Adipose tissue (tissue), 3 donors: ENCODE measurements around the gene PSMD9. TPM values are rescaled to one million over a fixed set of nuclear protein-coding genes. Genes with fewer than 3 reads are reported as not detected.
"Not testable (repeated sequence)": the region's sequence is repeated elsewhere in the genome, so short reads cannot be mapped to it uniquely, and the experiment has no call there.

Experiments used
- H3K27ac ChIP-seq: one replicate; pipeline ENCODE4 v1.5.1; 2013; ENCODE audit warnings: low read depth, low read length
- WGBS, 3 donors: extraction: QIAGEN DNeasy Blood & Tissue Kit; methylation state at CpG; one replicate each; pipeline ENCODE4 v1.1.7; 2013; 5-methylcytosine and 5-hydroxymethylcytosine counted together
- polyA plus RNA-seq, 3 donors: library from polyadenylated mRNA; stranded (reverse); fragments of 200-250 nt; gene quantifications; one replicate each; pipeline ENCODE4 v1.2.3, GENCODE V29; 2013
- donor health status: healthy with polysubstance abuse.
- donor health status: Bipolar disorder and iron deficiency.
- donor health status: healthy.

PSMD9 gene
- polyA plus RNA-seq = 10 to 100 TPM; 68.6 to 95.9 (median 77.6) TPM

- WGBS, 3 donors = 0 to 1% (median 1%) methylated on average over 67 of the region's 67 CpGs
- H3K27ac ChIP-seq = peak within 1 kb of the TSS; percentile 86
Observed at GRCh38 chr12:121888478-121889273, at the start of gene PSMD9. Gene PSMD9 (plus strand): TSS chr12:121888790. CDS start chr12:121888857, 67 bp downstream.

GRCh38 chr12:121839106-121839992 is 49.2 kb upstream of the PSMD9 start:
- 11 to 13% (median 13%) methylated on average over 53 of the region's 53 CpGs for WGBS, 3 donors
- no peak overlapping the region for H3K27ac ChIP-seq

- H3K27ac ChIP-seq = no peak overlapping the region
- 65 to 68% (median 67%) methylated on average over 24 of the region's 24 CpGs for WGBS, 3 donors
Observed at GRCh38 chr12:121839993-121840761, 48.4 kb upstream of the PSMD9 start.

GRCh38 chr12:121843236-121843982 is 45.2 kb upstream of the PSMD9 start:
- 63 to 81% (median 70%) methylated on average over 13 of the region's 13 CpGs for WGBS, 3 donors
- no peak overlapping the region for H3K27ac ChIP-seq

GRCh38 chr12:121845701-121846100 is 42.9 kb upstream of the PSMD9 start:
- no peak overlapping the region for H3K27ac ChIP-seq
- 70 to 100% (median 82%) methylated on average over 1 of the region's 1 CpG for WGBS, 3 donors

GRCh38 chr12:121849211-121849610 is 39.4 kb upstream of the PSMD9 start:
- no peak overlapping the region for H3K27ac ChIP-seq
- WGBS, 3 donors = 96 to 98% (median 96%) methylated on average over 6 of the region's 6 CpGs

- 61 to 85% (median 66%) methylated on average over 13 of the region's 13 CpGs for WGBS, 3 donors
- no peak overlapping the region for H3K27ac ChIP-seq
Observed at GRCh38 chr12:121849665-121850064, 38.9 kb upstream of the PSMD9 start.

- H3K27ac ChIP-seq = not testable (repeated sequence)
- 60 to 79% (median 67%) methylated on average over 3 of the region's 3 CpGs for WGBS, 3 donors
Observed at GRCh38 chr12:121852392-121852791, 36.2 kb upstream of the PSMD9 start.

GRCh38 chr12:121857322-121858246 is 31.0 kb upstream of the PSMD9 start:
- 75 to 81% (median 77%) methylated on average over 11 of the region's 11 CpGs for WGBS, 3 donors
- H3K27ac ChIP-seq = no peak overlapping the region

- H3K27ac ChIP-seq = no peak overlapping the region
- 82 to 89% (median 89%) methylated on average over 10 of the region's 10 CpGs for WGBS, 3 donors
Observed at GRCh38 chr12:121858318-121858661, 30.3 kb upstream of the PSMD9 start.

- 57 to 60% (median 60%) methylated on average over 16 of the region's 16 CpGs for WGBS, 3 donors
- no peak within 1 kb of the TSS for H3K27ac ChIP-seq
Observed at GRCh38 chr12:121858662-121859572, 29.7 kb upstream of the PSMD9 start, which contains the start of gene HPD. Gene HPD (minus strand): TSS chr12:121858859. CDS start chr12:121858823, 36 bp downstream.

GRCh38 chr12:121860257-121860656 is 28.3 kb upstream of the PSMD9 start:
- no peak overlapping the region for H3K27ac ChIP-seq

GRCh38 chr12:121860699-121861098 is 27.9 kb upstream of the PSMD9 start:
- 98 to 100% (median 98%) methylated on average over 4 of the region's 4 CpGs for WGBS, 3 donors
- H3K27ac ChIP-seq = not testable (repeated sequence)

More at GRCh38 chr12:121860257-121860656, 28.3 kb upstream of the PSMD9 start:
- 90 to 100% (median 100%) methylated on average over 1 of the region's 1 CpG for WGBS, 3 donors

GRCh38 chr12:121861636-121862254 is 26.8 kb upstream of the PSMD9 start:
- 32 to 54% (median 47%) methylated on average over 11 of the region's 11 CpGs for WGBS, 3 donors
- H3K27ac ChIP-seq = no peak overlapping the region

GRCh38 chr12:121866331-121866730 is 22.3 kb upstream of the PSMD9 start:
- no peak overlapping the region for H3K27ac ChIP-seq
- WGBS, 3 donors = 73 to 83% (median 83%) methylated on average over 4 of the region's 4 CpGs
